GM21381 (cell line): ENCODE results near the gene CFAP97D2.
"Not testable (repeated sequence)": the region's sequence is repeated elsewhere in the genome, so short reads cannot be mapped to it uniquely, and the experiment has no call there.

Experiments used
- ATAC-seq: cut with Tn5 transposase; IDR thresholded peaks from one replicate; pipeline ENCODE4 v1.9.1; 2021; ENCODE audit warnings: mild to moderate bottlenecking, moderate library complexity; ENCODE audit not compliant: unreplicated experiment

CFAP97D2 gene

GRCh38 chr13:114231886-114232285, 52.8 kb downstream of the CFAP97D2 start:
- no peak for ATAC-seq

GRCh38 chr13:114234266-114234644, 55.2 kb downstream of the CFAP97D2 start:
- no peak for ATAC-seq

DNA sequence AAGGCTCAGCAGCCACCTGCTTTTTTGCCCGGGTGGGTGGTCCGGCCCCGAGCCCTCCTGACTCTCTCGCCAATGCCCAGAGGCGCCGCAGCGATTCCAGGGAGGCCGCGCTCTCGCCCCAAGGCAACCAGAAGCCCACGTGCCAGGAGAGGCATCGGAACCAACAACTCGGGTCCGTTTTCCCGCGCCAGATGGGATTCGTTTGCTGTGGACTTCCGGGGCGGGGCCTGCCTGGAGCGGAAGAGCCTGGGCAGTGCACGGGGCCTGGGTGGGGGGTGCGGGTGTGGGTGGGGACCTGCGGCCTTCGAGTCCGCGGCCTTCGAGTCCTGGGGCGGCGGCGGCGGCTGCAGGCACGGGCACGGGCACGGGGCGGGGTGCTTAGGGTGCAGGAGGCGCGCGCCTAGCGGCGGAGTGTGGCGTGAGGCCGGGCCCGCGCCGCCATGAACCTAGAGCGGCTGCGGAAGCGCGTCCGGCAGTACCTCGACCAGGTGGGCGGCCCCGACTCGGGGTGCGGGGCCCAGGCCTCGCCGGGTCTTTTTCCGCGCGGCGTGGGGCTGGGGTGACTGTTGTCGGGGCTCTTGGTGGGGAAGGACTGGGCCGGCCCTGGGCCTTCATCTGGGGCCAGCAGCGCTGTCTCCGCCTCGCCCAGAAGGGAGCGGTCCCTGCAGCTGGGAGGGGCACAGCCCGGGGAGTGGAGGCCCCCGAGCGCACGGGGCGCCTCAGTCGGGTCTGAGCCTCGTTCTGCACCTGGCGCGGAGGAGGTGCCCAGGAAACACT, 55.8 kb downstream of the CFAP97D2 start, which contains the start of gene CDC16:
Gene CDC16 (plus strand): TSS at position 253 of the 777 bp plus-strand sequence. CDS start 188 bp downstream, at position 441.
- ATAC-seq, result peak; percentile 91

GRCh38 chr13:114235697-114236096, 56.6 kb downstream of the CFAP97D2 start:
- no peak for ATAC-seq

DNA sequence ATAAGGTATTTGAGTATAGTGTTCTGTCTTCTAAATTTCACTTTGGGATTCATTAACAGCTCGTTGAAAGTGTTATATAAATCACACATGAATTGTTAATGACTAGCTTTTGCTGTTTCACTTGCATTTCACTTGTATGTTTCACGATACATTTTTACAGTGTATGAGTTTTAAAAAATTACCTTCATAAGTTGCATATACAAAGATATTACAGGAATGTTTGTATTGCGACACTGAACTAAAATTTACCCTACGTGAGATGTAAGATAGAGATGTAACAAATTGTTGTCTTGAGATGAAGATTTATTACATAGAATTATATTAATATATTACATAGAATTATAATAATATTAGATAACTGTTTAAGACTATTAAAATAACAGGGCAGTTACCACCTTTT, 57.2 kb downstream of the CFAP97D2 start:
- ATAC-seq, result no peak

GRCh38 chr13:114237415-114238112, 58.5 kb downstream of the CFAP97D2 start:
- ATAC-seq, result no peak

DNA sequence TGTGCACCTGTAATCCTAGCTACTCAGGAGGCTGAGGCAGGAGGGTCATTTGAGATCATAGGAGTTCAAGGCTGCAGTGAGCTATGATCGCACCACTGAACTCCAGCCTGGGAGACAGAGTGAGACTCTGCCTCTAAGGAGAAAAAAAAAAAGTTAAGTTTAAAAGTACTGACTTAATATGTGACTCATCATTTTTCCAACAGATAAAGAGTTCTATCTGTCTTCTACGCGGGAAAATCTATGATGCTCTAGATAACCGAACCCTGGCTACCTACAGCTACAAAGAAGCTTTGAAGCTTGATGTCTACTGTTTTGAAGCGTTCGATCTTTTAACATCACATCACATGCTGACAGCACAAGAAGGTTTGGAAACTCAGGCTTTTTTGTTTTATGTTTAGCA, 62.9 kb downstream of the CFAP97D2 start:
- no peak for ATAC-seq

GRCh38 chr13:114243971-114244370, 64.9 kb downstream of the CFAP97D2 start:
- no peak for ATAC-seq

GRCh38 chr13:114244637-114245036, 65.6 kb downstream of the CFAP97D2 start:
- ATAC-seq, result no peak

- ATAC-seq, result no peak
These were observed 69.0 kb downstream of the CFAP97D2 start for GRCh38 chr13:114248011-114248410.

- ATAC-seq, result no peak
These were observed 70.0 kb downstream of the CFAP97D2 start for GRCh38 chr13:114249077-114249476.

DNA sequence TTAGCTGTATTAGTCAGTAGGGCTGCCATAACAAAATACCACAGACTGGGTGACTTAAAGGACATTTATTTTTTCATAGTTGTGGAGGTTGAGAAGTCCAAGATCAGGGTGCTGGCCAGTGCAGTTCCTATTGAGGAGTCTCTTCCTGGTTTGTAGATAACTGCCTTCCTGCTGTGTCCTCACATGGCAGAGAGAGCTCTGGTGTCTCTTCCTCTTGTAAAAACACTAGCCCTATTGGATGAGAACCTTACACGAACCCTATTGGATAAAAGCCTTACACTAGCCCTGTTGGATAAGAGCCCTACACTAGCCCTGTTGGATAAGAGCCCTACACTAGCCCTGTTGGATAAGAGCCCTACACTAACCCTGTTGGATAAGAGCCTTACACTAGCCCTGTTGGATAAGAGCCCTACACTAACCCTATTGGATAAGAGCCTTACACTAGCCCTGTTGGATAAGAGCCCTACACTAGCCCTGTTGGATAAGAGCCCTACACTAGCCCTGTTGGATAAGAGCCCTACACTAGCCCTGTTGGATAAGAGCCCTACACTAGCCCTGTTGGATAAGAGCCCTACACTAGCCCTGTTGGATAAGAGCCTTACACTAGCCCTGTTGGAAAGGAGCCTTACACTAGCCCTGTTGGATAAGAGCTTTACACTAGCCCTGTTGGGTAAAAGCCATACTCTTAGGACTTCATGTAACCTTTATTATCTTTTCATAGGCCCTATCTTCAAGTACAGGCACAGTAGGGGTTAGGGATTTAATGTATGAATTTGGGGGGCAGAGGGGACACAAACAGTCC, 72.8 kb downstream of the CFAP97D2 start:
- not testable (repeated sequence) for ATAC-seq

DNA sequence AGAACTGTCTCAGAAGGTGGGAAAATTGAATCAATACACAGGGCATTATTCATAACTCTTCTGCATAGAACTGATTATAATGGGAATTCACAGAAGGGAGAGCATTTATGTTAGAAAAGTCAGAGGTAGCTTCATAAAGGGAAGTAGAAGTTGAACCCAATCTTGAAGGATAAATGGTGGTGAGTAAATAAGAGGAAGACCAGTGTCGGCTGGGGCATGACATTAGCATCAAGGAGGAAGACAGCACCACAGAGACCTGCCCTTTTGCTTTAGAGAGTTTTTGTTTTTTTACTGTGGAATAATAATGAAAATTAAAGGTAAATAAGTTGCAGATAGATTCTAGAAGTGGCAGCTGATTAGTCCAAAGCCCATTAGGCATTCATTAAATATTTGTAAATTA, 77.5 kb downstream of the CFAP97D2 start:
- no peak for ATAC-seq

DNA sequence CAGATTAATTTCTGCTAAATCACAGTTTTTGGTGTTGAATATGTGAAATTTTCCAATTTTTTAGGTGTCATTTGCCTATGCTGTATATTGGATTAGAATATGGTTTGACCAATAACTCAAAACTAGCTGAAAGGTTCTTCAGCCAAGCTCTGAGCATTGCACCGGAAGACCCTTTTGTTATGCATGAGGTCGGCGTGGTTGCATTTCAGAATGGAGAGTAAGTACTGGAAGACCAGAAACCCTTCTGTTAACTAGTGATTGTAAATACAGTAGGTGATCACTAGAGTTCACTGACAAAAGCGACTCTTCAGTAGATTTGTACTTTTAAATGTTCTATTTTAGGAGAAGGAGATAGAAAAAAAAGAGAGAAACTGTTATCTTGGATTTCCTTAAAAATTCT, 78.0 kb downstream of the CFAP97D2 start:
- ATAC-seq, result no peak

DNA sequence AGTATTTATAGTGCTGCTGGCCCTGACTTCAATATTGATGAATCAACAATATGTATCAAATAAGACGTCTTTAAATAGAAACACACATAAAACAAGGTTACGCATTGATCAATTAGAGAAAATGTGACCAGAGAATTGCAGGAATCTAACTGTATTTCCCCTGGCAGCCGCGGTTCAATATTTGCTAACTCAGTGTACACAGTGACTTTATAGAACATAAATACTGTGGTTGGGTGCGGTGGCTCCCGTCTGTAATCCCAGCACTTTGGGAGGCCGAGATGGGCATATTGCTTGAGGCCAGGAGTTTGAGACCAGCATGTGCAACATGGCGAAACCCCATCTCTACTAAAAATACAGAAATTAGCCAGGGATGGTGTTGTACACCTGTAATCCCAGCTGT, 79.5 kb downstream of the CFAP97D2 start:
- ATAC-seq, result no peak

DNA sequence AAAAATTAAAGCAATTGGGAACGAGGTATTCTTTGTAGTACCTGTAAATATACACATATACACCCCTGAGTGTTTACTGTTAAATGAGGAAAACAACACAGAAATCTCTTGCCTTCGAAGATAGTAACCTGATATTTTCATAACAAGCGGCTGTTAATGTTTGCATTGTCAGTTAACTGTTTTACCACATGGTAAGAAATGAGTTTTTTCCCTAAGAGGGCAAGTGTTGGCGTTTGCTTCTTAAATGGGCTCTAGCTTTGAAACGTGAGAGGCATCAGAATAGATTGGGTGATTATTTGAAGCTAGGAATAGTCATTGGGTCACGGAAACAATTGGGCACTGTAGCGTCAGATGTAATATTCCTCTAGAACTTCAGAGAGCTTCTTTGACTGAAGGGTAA, 80.3 kb downstream of the CFAP97D2 start:
- no peak for ATAC-seq

GRCh38 chr13:114259974-114260373, 80.9 kb downstream of the CFAP97D2 start:
- no peak for ATAC-seq

DNA sequence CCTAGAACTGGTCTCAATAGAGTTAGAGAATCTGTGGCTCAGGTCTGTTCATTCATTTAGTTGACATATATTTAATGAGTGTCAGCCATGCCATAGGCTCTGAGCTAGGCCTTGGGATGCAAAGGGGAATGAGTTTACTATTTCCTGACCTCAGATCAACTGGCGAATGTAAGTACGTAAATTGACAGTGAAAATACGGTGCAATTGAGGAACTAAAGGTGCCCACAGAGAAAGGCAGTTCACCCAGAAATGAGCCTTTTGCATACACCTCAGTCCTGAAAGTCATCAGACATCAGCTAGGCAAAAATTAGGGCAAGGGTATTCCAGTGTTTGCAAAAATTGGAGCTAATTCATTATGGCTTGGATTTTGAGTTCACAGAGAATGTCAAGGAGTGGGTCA, 81.8 kb downstream of the CFAP97D2 start:
- ATAC-seq, result no peak

DNA sequence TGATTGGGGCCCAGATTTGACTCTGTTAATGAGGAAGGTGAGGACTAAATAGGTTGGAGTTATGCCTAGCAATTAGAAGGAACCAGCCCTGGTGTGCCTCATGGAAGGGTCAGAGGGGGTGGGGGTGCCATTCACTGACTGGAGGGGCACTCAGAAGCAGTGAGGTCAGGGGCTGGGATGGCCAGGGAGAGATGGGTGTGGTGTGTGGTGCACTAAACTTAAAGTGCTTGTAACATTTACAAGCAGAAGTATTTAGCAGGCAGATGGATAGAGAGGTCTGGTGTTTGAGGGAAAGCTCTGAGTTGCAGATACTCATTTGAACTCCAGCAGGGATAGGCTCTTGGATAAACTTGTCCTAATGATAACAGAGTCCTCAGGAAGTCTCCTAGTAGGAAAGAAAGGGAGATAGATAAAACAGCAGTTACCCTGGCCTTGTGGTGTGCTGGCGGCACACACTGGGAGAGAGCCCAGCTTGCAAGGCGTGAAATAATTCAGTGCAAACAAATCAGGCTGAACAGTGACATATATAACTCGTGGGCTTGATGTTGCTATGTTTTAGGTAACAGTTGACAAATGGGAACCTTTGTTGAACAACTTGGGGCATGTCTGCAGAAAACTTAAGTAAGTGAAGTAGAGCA, 82.4 kb downstream of the CFAP97D2 start:
- no peak for ATAC-seq

DNA sequence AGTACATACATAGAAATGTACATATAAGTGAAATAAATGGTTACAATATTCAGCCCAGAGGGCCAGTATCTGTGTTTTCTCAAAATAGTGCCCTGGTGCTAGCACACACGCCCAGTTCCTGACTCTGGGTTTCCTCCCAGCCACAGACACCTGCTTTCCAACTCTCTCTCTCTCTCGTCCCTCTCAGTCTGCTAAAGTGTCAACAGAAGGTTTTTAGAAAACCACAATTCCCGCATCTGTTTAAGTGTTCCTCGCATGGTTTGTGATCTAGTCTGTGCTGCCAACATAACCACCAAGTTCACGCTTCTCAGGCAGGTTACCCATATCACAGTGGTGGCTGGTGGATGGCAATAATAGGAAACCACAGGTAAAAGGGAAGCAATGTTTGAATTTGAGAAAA, 84.5 kb downstream of the CFAP97D2 start:
- peak; percentile 63 for ATAC-seq

GRCh38 chr13:114264313-114264712, 85.3 kb downstream of the CFAP97D2 start:
- not testable (repeated sequence) for ATAC-seq
